Measurements from ENCODE around the gene RALGPS1.

Gene RALGPS1

DNA sequence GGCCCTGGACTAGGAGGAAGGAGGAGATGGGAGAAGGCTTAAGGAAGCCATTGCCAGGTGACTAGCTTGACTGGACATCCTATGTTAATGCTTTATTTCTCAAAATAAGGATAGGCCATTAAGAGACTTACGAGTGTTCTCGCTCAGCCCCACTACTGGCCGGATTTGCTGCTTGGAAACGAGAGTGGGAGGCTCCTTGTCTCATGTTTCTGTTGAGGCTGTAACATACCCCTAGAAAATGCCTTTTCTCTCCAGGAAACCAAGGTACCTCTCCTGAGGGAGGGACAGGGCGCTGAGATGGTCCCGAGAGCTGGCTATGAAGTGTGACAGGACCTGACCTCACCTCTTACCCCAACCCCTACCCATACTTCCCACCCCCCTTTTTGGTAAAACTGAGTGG lies 60.0 kb downstream of the RALGPS1 start:
- Histone ChIP-seq H3K9me3 (ENCODE audit: control insufficient read depth, insufficient read depth, low read depth, low read length) (no peaks in the 10 kb centered on the region), H3K4me3 (ENCODE audit: low read depth, low read length) (no peak overlapping the region), H3K36me3 (ENCODE audit: control insufficient read depth in 2 of 2, insufficient read depth in 1 of 2, low read length in 2 of 2) (peaks cover 0 to 10% of the 10 kb centered on the region in 2 experiments; a peak in 1 of 3 replicates), H3K27ac (ENCODE audit: extremely low read depth, low read depth, low read length) (no peak overlapping the region), H3K4me1 (ENCODE audit: control insufficient read depth, insufficient read depth, low read length) (no peaks in the 10 kb centered on the region)
- ChIA-PET POLR2A (no interaction called here), CTCF (interaction anchor here (1.5 kb wide), 1 partner anchor 9 kb away, joined by 6 read pairs; no protein-coding TSS in a partner anchor)
- TF ChIP-seq SP2 (tag by site-specific recombination; IDR thresholded peaks at IDR 0.05) (no peak), ZNF571 (tag by site-specific recombination; IDR thresholded peaks at IDR 0.05) (no peak), ZNF366 (tag by site-specific recombination; conservative IDR thresholded peaks at IDR 0.05) (no peak), GLIS2 (tag by site-specific recombination; IDR thresholded peaks at IDR 0.05) (no peak), ZNF544 (tag by site-specific recombination; IDR thresholded peaks at IDR 0.05) (no peak), ZNF426 (tag by site-specific recombination; IDR thresholded peaks at IDR 0.05) (no peak), ZNF664 (tag by site-specific recombination; IDR thresholded peaks at IDR 0.05) (no peak)
- TF ChIP-seq, protein P1, sequence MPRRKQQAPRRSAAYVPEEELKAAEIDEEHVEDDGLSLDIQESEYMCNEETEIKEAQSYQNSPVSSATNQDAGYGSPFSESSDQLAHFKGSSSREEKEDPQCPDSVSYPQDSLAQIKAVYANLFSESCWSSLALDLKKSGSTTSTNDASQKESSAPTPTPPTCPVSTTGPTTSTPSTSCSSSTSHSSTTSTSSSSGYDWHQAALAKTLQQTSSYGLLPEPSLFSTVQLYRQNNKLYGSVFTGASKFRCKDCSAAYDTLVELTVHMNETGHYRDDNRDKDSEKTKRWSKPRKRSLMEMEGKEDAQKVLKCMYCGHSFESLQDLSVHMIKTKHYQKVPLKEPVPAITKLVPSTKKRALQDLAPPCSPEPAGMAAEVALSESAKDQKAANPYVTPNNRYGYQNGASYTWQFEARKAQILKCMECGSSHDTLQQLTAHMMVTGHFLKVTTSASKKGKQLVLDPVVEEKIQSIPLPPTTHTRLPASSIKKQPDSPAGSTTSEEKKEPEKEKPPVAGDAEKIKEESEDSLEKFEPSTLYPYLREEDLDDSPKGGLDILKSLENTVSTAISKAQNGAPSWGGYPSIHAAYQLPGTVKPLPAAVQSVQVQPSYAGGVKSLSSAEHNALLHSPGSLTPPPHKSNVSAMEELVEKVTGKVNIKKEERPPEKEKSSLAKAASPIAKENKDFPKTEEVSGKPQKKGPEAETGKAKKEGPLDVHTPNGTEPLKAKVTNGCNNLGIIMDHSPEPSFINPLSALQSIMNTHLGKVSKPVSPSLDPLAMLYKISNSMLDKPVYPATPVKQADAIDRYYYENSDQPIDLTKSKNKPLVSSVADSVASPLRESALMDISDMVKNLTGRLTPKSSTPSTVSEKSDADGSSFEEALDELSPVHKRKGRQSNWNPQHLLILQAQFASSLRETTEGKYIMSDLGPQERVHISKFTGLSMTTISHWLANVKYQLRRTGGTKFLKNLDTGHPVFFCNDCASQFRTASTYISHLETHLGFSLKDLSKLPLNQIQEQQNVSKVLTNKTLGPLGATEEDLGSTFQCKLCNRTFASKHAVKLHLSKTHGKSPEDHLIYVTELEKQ (tag by site-specific recombination; IDR thresholded peaks at IDR 0.05; ENCODE audit: borderline replicate concordance): no peak
- TF ChIP-seq, protein P2, sequence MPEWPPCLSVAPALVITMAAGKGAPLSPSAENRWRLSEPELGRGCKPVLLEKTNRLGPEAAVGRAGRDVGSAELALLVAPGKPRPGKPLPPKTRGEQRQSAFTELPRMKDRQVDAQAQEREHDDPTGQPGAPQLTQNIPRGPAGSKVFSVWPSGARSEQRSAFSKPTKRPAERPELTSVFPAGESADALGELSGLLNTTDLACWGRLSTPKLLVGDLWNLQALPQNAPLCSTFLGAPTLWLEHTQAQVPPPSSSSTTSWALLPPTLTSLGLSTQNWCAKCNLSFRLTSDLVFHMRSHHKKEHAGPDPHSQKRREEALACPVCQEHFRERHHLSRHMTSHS (tag by site-specific recombination; IDR thresholded peaks at IDR 0.05): no peak
- TF ChIP-seq, protein P3, sequence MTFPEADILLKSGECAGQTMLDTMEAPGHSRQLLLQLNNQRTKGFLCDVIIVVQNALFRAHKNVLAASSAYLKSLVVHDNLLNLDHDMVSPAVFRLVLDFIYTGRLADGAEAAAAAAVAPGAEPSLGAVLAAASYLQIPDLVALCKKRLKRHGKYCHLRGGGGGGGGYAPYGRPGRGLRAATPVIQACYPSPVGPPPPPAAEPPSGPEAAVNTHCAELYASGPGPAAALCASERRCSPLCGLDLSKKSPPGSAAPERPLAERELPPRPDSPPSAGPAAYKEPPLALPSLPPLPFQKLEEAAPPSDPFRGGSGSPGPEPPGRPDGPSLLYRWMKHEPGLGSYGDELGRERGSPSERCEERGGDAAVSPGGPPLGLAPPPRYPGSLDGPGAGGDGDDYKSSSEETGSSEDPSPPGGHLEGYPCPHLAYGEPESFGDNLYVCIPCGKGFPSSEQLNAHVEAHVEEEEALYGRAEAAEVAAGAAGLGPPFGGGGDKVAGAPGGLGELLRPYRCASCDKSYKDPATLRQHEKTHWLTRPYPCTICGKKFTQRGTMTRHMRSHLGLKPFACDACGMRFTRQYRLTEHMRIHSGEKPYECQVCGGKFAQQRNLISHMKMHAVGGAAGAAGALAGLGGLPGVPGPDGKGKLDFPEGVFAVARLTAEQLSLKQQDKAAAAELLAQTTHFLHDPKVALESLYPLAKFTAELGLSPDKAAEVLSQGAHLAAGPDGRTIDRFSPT (tag by site-specific recombination; IDR thresholded peaks at IDR 0.05): no peak

DNA sequence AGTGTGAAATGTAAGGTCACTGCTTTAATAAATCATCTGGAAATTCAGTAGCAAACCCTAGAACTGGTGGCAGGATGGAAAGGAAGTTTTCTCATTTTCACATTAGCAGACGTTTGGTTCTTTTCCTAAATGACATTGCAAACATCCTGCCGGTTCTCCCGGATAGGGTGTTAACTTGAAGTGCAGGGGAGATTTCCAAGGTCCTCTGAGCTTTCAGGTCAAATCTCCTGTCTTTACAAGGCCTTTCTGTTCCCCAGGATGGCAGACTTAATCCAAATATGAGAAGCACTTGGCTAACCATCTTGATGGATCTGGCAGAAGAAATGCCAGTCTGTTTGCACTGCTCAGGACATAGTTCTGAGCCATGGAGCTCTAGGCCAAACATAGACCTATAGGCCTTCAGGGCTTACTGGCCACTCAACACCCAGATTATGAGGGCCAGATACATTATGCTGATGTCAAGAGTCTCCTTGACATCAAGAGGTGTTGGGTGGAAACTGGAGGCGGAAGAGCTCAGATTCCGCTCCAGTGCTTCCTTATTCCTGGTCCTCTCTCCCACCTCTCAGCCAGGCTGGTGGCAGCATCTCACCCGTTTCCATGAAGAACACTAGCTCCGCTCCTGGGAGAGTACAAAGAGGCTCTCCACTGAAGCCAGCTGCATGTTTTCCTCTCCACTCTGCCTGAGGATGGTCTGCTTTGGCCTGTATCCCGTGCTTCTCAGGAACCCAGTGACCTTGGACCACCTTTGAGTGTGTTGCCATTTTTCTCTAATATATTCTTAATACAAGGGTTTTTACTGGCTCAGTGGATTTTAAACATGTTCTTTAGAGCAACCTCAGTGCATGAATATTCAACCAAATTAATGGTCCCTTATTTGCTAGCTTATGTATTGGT lies 61.0 kb downstream of the RALGPS1 start:
- no peaks in the 10 kb centered on the region for H3K9me3 ChIP-seq (ENCODE audit: control insufficient read depth, insufficient read depth, low read depth, low read length)
- CTCF ChIA-PET: interaction anchor here (0.6 to 1.5 kb wide), 3 partner anchors 10 to 108 kb away, joined by 3 to 7 read pairs (median 6); no protein-coding TSS in a partner anchor
- TF ChIP-seq ZNF223 (tag by site-specific recombination; IDR thresholded peaks at IDR 0.05) (no peak), ZNF19 (tag by site-specific recombination; IDR thresholded peaks at IDR 0.05; ENCODE audit: low read depth) (no peak), ZNF610 (tag by site-specific recombination; IDR thresholded peaks at IDR 0.05; ENCODE audit: borderline replicate concordance) (no peak), ZNF585B (tag by site-specific recombination; IDR thresholded peaks at IDR 0.05) (no peak), ZNF514 (tag by site-specific recombination; IDR thresholded peaks at IDR 0.05) (no peak), ZNF366 (tag by site-specific recombination; conservative IDR thresholded peaks at IDR 0.05) (no peak), ZNF423 (tag by site-specific recombination; IDR thresholded peaks at IDR 0.05) (no peak), SP2 (tag by site-specific recombination; IDR thresholded peaks at IDR 0.05) (no peak), RBAK (tag by site-specific recombination; IDR thresholded peaks at IDR 0.05) (no peak)
- TF ChIP-seq, protein P4, sequence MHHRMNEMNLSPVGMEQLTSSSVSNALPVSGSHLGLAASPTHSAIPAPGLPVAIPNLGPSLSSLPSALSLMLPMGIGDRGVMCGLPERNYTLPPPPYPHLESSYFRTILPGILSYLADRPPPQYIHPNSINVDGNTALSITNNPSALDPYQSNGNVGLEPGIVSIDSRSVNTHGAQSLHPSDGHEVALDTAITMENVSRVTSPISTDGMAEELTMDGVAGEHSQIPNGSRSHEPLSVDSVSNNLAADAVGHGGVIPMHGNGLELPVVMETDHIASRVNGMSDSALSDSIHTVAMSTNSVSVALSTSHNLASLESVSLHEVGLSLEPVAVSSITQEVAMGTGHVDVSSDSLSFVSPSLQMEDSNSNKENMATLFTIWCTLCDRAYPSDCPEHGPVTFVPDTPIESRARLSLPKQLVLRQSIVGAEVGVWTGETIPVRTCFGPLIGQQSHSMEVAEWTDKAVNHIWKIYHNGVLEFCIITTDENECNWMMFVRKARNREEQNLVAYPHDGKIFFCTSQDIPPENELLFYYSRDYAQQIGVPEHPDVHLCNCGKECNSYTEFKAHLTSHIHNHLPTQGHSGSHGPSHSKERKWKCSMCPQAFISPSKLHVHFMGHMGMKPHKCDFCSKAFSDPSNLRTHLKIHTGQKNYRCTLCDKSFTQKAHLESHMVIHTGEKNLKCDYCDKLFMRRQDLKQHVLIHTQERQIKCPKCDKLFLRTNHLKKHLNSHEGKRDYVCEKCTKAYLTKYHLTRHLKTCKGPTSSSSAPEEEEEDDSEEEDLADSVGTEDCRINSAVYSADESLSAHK (tag by site-specific recombination; IDR thresholded peaks at IDR 0.05): no peak
- TF ChIP-seq, protein P5, sequence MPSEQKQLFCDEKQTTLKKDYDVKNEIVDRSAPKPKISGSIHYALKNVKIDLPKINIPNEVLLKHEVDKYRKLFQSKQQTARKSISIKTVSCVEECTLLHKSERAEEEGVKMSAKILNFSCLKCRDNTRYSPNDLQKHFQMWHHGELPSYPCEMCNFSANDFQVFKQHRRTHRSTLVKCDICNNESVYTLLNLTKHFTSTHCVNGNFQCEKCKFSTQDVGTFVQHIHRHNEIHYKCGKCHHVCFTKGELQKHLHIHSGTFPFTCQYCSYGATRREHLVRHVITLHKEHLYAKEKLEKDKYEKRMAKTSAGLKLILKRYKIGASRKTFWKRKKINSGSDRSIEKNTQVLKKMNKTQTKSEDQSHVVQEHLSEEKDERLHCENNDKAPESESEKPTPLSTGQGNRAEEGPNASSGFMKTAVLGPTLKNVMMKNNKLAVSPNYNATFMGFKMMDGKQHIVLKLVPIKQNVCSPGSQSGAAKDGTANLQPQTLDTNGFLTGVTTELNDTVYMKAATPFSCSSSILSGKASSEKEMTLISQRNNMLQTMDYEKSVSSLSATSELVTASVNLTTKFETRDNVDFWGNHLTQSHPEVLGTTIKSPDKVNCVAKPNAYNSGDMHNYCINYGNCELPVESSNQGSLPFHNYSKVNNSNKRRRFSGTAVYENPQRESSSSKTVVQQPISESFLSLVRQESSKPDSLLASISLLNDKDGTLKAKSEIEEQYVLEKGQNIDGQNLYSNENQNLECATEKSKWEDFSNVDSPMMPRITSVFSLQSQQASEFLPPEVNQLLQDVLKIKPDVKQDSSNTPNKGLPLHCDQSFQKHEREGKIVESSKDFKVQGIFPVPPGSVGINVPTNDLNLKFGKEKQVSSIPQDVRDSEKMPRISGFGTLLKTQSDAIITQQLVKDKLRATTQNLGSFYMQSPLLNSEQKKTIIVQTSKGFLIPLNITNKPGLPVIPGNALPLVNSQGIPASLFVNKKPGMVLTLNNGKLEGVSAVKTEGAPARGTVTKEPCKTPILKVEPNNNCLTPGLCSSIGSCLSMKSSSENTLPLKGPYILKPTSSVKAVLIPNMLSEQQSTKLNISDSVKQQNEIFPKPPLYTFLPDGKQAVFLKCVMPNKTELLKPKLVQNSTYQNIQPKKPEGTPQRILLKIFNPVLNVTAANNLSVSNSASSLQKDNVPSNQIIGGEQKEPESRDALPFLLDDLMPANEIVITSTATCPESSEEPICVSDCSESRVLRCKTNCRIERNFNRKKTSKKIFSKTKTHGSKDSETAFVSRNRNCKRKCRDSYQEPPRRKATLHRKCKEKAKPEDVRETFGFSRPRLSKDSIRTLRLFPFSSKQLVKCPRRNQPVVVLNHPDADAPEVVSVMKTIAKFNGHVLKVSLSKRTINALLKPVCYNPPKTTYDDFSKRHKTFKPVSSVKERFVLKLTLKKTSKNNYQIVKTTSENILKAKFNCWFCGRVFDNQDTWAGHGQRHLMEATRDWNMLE (tag by site-specific recombination; conservative IDR thresholded peaks at IDR 0.05; ENCODE audit: low read depth): no peak

More for the DNA sequence above, 61.0 kb downstream of the RALGPS1 start:
- Histone ChIP-seq H3K4me3 (ENCODE audit: low read depth, low read length) (no peak overlapping the region), H3K36me3 (ENCODE audit: control insufficient read depth in 2 of 2, insufficient read depth in 1 of 2, low read length in 2 of 2) (peaks cover 0 to 10% of the 10 kb centered on the region in 2 experiments; a peak in 1 of 3 replicates), H3K4me1 (ENCODE audit: control insufficient read depth, insufficient read depth, low read length) (no peaks in the 10 kb centered on the region), H3K27ac (ENCODE audit: extremely low read depth, low read depth, low read length) (no peak overlapping the region)
- POLR2A ChIA-PET: no interaction called here
